ENCODE data around the gene ZNF143. TPM values are rescaled to one million over a fixed set of nuclear protein-coding genes. Genes with fewer than 3 reads are reported as not detected.
A peak's percentile ranks its signal among the peaks of the same experiment; 100 is the strongest.

Gene ZNF143
- total and polyA plus RNA-seq, 2 of the 4 experiments (the other 2 are of a cell fraction), result 23.8 to 49.6 TPM

DNA sequence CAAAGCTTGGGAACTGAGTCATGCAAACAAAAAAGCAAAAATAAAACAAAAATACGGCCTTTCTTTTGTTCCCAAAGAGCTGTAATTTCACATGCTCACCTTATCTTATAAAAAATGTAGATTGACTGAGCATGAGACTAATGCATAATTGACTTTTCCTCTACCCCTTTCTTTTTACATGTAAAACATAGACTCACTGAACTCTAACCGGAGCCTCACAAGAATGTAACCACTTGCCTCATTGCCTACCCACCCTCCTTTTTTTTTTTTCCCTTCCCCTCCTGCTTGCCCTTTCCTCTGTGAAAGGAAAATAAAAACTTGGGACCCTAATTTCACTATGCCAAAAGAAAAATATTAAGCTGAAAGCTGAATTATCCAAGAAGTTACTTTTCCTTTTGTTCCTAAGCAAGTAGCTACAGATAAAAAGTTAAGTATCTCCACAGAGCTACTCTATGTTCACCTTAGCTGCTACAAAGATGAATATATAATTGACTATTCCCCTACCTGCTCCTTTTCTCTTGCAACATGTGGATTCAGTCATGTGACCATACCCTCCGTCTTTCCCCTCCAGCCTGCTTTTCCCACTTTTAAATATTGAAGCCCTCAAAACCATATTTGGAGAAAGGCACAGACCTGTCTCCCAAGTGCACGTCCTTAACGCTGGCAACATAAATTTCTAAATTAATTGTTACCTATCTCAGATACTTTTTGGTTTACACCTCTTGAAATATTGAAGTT lies 73.1 kb downstream of the ZNF143 start:
- H3K36me3 ChIP-seq (ENCODE audit: control insufficient read depth, insufficient read depth, low read length), result no peaks in the 10 kb centered on the region
- no peak overlapping the region for H2BK5ac ChIP-seq (ENCODE audit: low read depth, low read length, poor library complexity, severe bottlenecking)
- BruUV-seq (replicated peaks), result no TSS peak
- H3K14ac ChIP-seq (replicated peaks; ENCODE audit: low read depth, low read length), result no peak overlapping the region
- dilution Hi-C loops (cut with HindIII; ENCODE audit: low sequenced_read_pairs, unreplicated experiment), result no loop called here
- POLR2A ChIA-PET (ENCODE audit: unreplicated experiment), result no interaction called here
- no peak overlapping the region; the same call in 1 of the 2 replicates for H4K5ac ChIP-seq (ENCODE audit: low read depth, low read length)
- H3K4me2 ChIP-seq (ENCODE audit: low read depth, low read length), result peak overlapping the region; percentile 20; the same call in 1 of the 2 replicates
- H2AFZ ChIP-seq (replicated peaks; ENCODE audit: low read length, poor library complexity), result no peak overlapping the region
- no peaks in the 10 kb centered on the region for H3K79me1 ChIP-seq (ENCODE audit: low read depth in 1 of 2, low read length in 2 of 2)
- H3K9me1 ChIP-seq (ENCODE audit: insufficient read depth, low read length), result peaks cover 4% of the 10 kb centered on the region
- no peak for TF ChIP-seq RCOR1 (IDR thresholded peaks at IDR 0.05; ENCODE audit: insufficient replicate concordance, low read length)
- TF ChIP-seq RFX5 (IDR thresholded peaks at IDR 0.05; ENCODE audit: low read depth, low read length), result no peak
- no peak for TF ChIP-seq POLR2A (IDR thresholded peaks at IDR 0.05; ENCODE audit: low read depth, low read length)
- no peak for TF ChIP-seq BHLHE40 (IDR thresholded peaks at IDR 0.05; ENCODE audit: low read depth, low read length)
- no peak for TF ChIP-seq CHD1 (IDR thresholded peaks at IDR 0.05; ENCODE audit: low read depth, low read length)
- no peak for TF ChIP-seq RAD21 (IDR thresholded peaks at IDR 0.05; ENCODE audit: low read length)
- TF ChIP-seq ELK1 (IDR thresholded peaks at IDR 0.05; ENCODE audit: borderline replicate concordance, low read depth, low read length), result no peak
- no peak for TF ChIP-seq FOS (IDR thresholded peaks at IDR 0.05; ENCODE audit: low read depth, low read length)
- TF ChIP-seq CEBPB (IDR thresholded peaks at IDR 0.05; ENCODE audit: low read depth, low read length), result no peak
- no peak for TF ChIP-seq SMC3 (IDR thresholded peaks at IDR 0.05; ENCODE audit: low read depth, low read length)
- in situ Hi-C loops (cut with MboI; ENCODE audit: low sequenced_read_pairs), result no loop called here
- H3K4me1 ChIP-seq (ENCODE audit: control insufficient read depth, insufficient read depth, low read length), result peaks cover 6% of the 10 kb centered on the region
- H2AK9ac ChIP-seq (replicated peaks; ENCODE audit: low read depth, low read length, poor library complexity), result no peak overlapping the region
- no peak overlapping the region for H3K4me3 ChIP-seq (ENCODE audit: insufficient read depth, low read depth, low read length)
- H4K91ac ChIP-seq (ENCODE audit: insufficient read depth, low read depth, low read length), result no peak overlapping the region
- DNase-seq, result no peak
- 70% methylated on average over 2 of the region's 5 CpGs; no CpG with 5 or more reads in 1 of the 2 experiments for WGBS, 2 experiments (ENCODE audit: extremely low coverage in 2 of 2, insufficient read length in 1 of 2)
- H3K9ac ChIP-seq (ENCODE audit: low read depth, low read length), result no peak overlapping the region
- intact Hi-C loops (cut with micrococcal nuclease), result loop anchor here (2.0 kb wide), 1 partner anchor 79 kb away; no protein-coding TSS in a partner anchor
- no peak for ATAC-seq (ENCODE audit: low read depth)
- H3K27ac ChIP-seq (ENCODE audit: insufficient read depth, low read length), result no peak overlapping the region
- H2BK20ac ChIP-seq (ENCODE audit: low read depth, low read length), result 0 out of 2 replicates have a peak overlapping the region, but pooled peaks have one; percentile 64
- no peak overlapping the region for H2AK5ac ChIP-seq (ENCODE audit: low read depth, low read length)
- H2BK120ac ChIP-seq (ENCODE audit: low read depth, low read length), result peak overlapping the region; percentile 6; the same call in 1 of the 2 replicates
- no peak overlapping the region for H3K4ac ChIP-seq (ENCODE audit: low read depth, low read length)
- no peaks in the 10 kb centered on the region for H3K27me3 ChIP-seq (ENCODE audit: control insufficient read depth, insufficient read depth, low read length)
- peak overlapping the region; percentile 0; the same call in 1 of the 2 replicates for H3K18ac ChIP-seq (ENCODE audit: low read depth, low read length)
- H3K23ac ChIP-seq (ENCODE audit: low read depth, low read length), result no peak overlapping the region; the same call in 1 of the 2 replicates
- no peaks in the 10 kb centered on the region for H4K20me1 ChIP-seq (ENCODE audit: insufficient read depth, low read length)
- CTCF ChIA-PET, result interaction anchor here (1.4 kb wide), 1 partner anchor 27 kb away, joined by 4 read pairs; no protein-coding TSS in a partner anchor
- peak overlapping the region in 1 of 2 experiments; percentile 6; a peak in 1 of 4 replicates for H4K8ac ChIP-seq (ENCODE audit: low read depth in 2 of 2, low read length in 2 of 2)
- H3K9me3 ChIP-seq (ENCODE audit: control insufficient read depth, insufficient read depth, low read length), result no peaks in the 10 kb centered on the region
- H2BK15ac ChIP-seq (ENCODE audit: low read depth, low read length), result peak overlapping the region; percentile 49; the same call in 1 of the 3 replicates
- no peak overlapping the region for H3K56ac ChIP-seq (ENCODE audit: extremely low read depth, insufficient read depth, low read length)
